Breast epithelium (tissue), 3 donors: Measurements from ENCODE around the gene RFTN1.

Experiments
- CTCF ChIP-seq, 3 donors: fragments of 450-650 bp; IDR thresholded peaks; one replicate each; pipeline ENCODE4 v1.5.1; 2016 to 2017; ENCODE audit warnings: antibody characterized with exemption in 3 of 3, mild to moderate bottlenecking in 3 of 3, moderate library complexity in 3 of 3
- POLR2A ChIP-seq: fragments of 450-650 bp; IDR thresholded peaks from one replicate; pipeline ENCODE4 v1.6.1; 2016; ENCODE audit warnings: antibody characterized with exemption, mild to moderate bottlenecking, moderate library complexity

- TF ChIP-seq CTCF (IDR thresholded peaks at IDR 0.05) (no peak), POLR2A (no peak)
Observed at GRCh38 chr3:16528581-16528993, 15.1 kb upstream of the RFTN1 start.
